Measurements from ENCODE around the gene PHLPP1.

DNA sequence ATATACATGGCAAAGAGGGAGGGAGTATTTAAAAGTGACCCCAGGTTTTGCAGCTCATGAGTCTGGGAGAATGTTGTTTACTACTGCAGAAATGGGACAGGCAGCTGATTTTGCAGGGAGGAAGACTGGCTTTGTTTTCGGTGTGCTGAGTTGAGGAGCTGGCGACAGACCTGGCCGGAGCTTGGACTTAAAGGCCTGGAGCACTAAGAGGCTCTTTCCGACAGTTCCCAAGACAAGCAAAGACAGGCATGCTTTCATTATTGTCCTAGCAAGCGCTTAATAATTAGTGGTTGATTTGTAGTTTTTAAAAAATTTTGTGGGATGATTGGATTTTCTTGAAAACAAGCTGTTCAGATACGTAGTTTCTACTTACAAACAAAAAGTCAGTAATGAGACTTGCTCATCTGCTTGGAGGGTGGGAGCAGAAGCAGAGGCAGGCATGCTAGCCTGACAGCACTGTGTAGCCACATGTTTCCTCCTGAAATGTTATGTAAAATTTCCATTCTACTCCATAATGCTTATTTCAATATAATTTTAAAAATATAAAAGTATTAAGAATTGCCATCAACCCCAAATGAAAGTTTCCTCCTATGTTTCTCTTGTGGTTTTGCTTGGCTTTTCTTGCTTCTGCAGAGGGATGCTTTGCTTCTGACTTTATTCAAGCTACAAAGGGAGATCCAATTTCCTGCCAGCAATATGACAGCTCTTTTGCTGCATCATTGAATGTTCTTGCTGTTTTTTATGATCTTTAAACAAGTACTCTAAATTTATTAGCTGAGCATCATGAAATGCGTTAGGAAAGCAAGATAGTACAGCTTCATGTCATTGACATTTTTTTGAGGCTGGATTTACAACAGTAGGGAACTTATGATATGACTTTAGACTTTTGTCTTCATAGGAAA lies 75.8 kb downstream of the PHLPP1 start:
- TF ChIP-seq, protein P1, sequence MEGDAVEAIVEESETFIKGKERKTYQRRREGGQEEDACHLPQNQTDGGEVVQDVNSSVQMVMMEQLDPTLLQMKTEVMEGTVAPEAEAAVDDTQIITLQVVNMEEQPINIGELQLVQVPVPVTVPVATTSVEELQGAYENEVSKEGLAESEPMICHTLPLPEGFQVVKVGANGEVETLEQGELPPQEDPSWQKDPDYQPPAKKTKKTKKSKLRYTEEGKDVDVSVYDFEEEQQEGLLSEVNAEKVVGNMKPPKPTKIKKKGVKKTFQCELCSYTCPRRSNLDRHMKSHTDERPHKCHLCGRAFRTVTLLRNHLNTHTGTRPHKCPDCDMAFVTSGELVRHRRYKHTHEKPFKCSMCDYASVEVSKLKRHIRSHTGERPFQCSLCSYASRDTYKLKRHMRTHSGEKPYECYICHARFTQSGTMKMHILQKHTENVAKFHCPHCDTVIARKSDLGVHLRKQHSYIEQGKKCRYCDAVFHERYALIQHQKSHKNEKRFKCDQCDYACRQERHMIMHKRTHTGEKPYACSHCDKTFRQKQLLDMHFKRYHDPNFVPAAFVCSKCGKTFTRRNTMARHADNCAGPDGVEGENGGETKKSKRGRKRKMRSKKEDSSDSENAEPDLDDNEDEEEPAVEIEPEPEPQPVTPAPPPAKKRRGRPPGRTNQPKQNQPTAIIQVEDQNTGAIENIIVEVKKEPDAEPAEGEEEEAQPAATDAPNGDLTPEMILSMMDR (conservative IDR thresholded peaks at IDR 0.05; ENCODE audit: low read depth in 2 of 2) = no peak
- TF ChIP-seq POLR2AphosphoS5 (IDR thresholded peaks at IDR 0.05; ENCODE audit: low read depth) = no peak
